SK-N-MC (cell line): ENCODE results near the gene MGMT.

ENCODE experiments used
- DNase-seq: peaks from one replicate; pipeline ENCODE4 v3.0.0-alpha.2; 2011; ENCODE audit warnings: low read depth, low spot score
- H3K27ac ChIP-seq: fragments of 200-600 bp; sonication (generic); 2 replicates; pipeline ENCODE4 v1.5.1; 2016; ENCODE audit warnings: mixed run types
- H3K36me3 ChIP-seq: fragments of 200-600 bp; sonication (generic); 2 replicates; pipeline ENCODE4 v1.6.1; 2017; ENCODE audit warnings: antibody characterized with exemption, low read length, mixed read lengths; ENCODE audit not compliant: insufficient read depth
- H3K4me3 ChIP-seq: fragments of 200-600 bp; sonication (generic); 2 replicates; pipeline ENCODE4 v1.5.1; 2016
- H3K9ac ChIP-seq: fragments of 200-600 bp; sonication (generic); 2 replicates; pipeline ENCODE4 v1.8.0; 2017; ENCODE audit warnings: mixed run types, mixed read lengths; ENCODE audit not compliant: insufficient read length
- H3K9me3 ChIP-seq: fragments of 200-600 bp; sonication (generic); 2 replicates; pipeline ENCODE4 v1.6.1; 2017; ENCODE audit warnings: low read depth, mild to moderate bottlenecking, antibody characterized with exemption, low read length, moderate library complexity, mixed read lengths
- EZH2 ChIP-seq: fragments of 200-600 bp; sonication (generic); IDR thresholded peaks from one replicate; pipeline ENCODE4 v1.6.1; 2017; ENCODE audit warnings: antibody characterized with exemption
- FOXP2 ChIP-seq: optimal IDR thresholded peaks from 2 replicates; pipeline ENCODE3; 2011; ENCODE audit warnings: mild to moderate bottlenecking, moderate library complexity; ENCODE audit not compliant: insufficient read depth; ENCODE audit errors: extremely low read length, control extremely low read depth
- POLR2AphosphoS5 ChIP-seq: IDR thresholded peaks from 2 replicates; pipeline ENCODE4 v1.6.1; 2012; ENCODE audit warnings: mild to moderate bottlenecking, low read depth, low read length, borderline replicate concordance

MGMT gene

GRCh38 chr10:129516846-129517679 is 50.0 kb downstream of the MGMT start:
- Histone ChIP-seq H3K4me3 (no peak overlapping the region), H3K9me3 (no peaks in the 10 kb centered on the region), H3K27ac (no peak overlapping the region), H3K9ac (no peak overlapping the region), H3K36me3 (no peaks in the 10 kb centered on the region)
- no peak for TF ChIP-seq EZH2
- TF ChIP-seq FOXP2 = no peak
- no peak for TF ChIP-seq POLR2AphosphoS5
- DNase-seq = no peak

- TF ChIP-seq FOXP2 (no peak), EZH2 (no peak), POLR2AphosphoS5 (no peak)
- Histone ChIP-seq H3K4me3 (no peak overlapping the region), H3K36me3 (no peaks in the 10 kb centered on the region), H3K9me3 (no peaks in the 10 kb centered on the region), H3K9ac (no peak overlapping the region), H3K27ac (no peak overlapping the region)
- no peak for DNase-seq
Observed at GRCh38 chr10:129517680-129518057, 50.6 kb downstream of the MGMT start.

GRCh38 chr10:129518793-129519192 is 51.8 kb downstream of the MGMT start:
- Histone ChIP-seq H3K36me3 (no peaks in the 10 kb centered on the region), H3K4me3 (no peak overlapping the region), H3K27ac (no peak overlapping the region), H3K9me3 (no peaks in the 10 kb centered on the region), H3K9ac (no peak overlapping the region)
- no peak for TF ChIP-seq POLR2AphosphoS5
- DNase-seq = no peak

GRCh38 chr10:129520440-129521080 is 53.5 kb downstream of the MGMT start:
- H3K27ac ChIP-seq = no peak overlapping the region
- no peaks in the 10 kb centered on the region for H3K36me3 ChIP-seq
- no peak for DNase-seq
- no peaks in the 10 kb centered on the region for H3K9me3 ChIP-seq
- no peak for TF ChIP-seq POLR2AphosphoS5
- H3K4me3 ChIP-seq = no peak overlapping the region
- no peak overlapping the region for H3K9ac ChIP-seq

GRCh38 chr10:129521161-129522025 is 54.4 kb downstream of the MGMT start:
- Histone ChIP-seq H3K27ac (no peak overlapping the region), H3K4me3 (no peak overlapping the region), H3K36me3 (no peaks in the 10 kb centered on the region), H3K9ac (no peak overlapping the region), H3K9me3 (no peaks in the 10 kb centered on the region)
- DNase-seq = no peak
- TF ChIP-seq FOXP2 (no peak), POLR2AphosphoS5 (no peak), EZH2 (no peak)

GRCh38 chr10:129522041-129522585 is 55.1 kb downstream of the MGMT start:
- no peak for DNase-seq
- TF ChIP-seq POLR2AphosphoS5 = no peak
- TF ChIP-seq FOXP2 = no peak
- H3K36me3 ChIP-seq = no peaks in the 10 kb centered on the region
- H3K9ac ChIP-seq = no peak overlapping the region
- no peaks in the 10 kb centered on the region for H3K9me3 ChIP-seq
- H3K27ac ChIP-seq = no peak overlapping the region
- H3K4me3 ChIP-seq = no peak overlapping the region

GRCh38 chr10:129523031-129523722 is 56.1 kb downstream of the MGMT start:
- Histone ChIP-seq H3K9me3 (no peaks in the 10 kb centered on the region), H3K36me3 (no peaks in the 10 kb centered on the region), H3K4me3 (no peak overlapping the region), H3K27ac (no peak overlapping the region), H3K9ac (no peak overlapping the region)
- no peak for DNase-seq
- TF ChIP-seq FOXP2 (no peak), POLR2AphosphoS5 (no peak), EZH2 (no peak)
